ENCODE data around the gene TPP1.

Gene TPP1

GRCh38 chr11:6611963-6612212 is 7.3 kb downstream of the TPP1 start:
- ATAC-seq (no peak), DNase-seq (no peak)
- peak overlapping the region; percentile 88 to 96 for H3K4me3 Mint-ChIP-seq
- no peaks in the 10 kb centered on the region for H3K27me3 Mint-ChIP-seq
- H3K9me3 Mint-ChIP-seq: no peaks in the 10 kb centered on the region
- H3K4me1 Mint-ChIP-seq: peaks cover 40% of the 10 kb centered on the region
- no peak overlapping the region for H3K27ac Mint-ChIP-seq

GRCh38 chr11:6611092-6611962 is 7.9 kb downstream of the TPP1 start:
- peak overlapping the region; percentile 88 to 96 for H3K4me3 Mint-ChIP-seq
- DNase-seq: peak in 1 of 2 donors; percentile 18

GRCh38 chr11:6610591-6610990 is 8.6 kb downstream of the TPP1 start:
- Mint-ChIP-seq H3K4me3 (peak overlapping the region; percentile 88 to 96), H3K27me3 (no peaks in the 10 kb centered on the region), H3K9me3 (no peaks in the 10 kb centered on the region), H3K27ac (peak overlapping the region in 1 of 2 donors; percentile 16), H3K4me1 (peaks cover 40% of the 10 kb centered on the region)
- ATAC-seq (no peak), DNase-seq (peak in 1 of 2 donors; percentile 11)

More at GRCh38 chr11:6611092-6611962, 7.9 kb downstream of the TPP1 start:
- peak; percentile 44 for ATAC-seq
- Mint-ChIP-seq H3K9me3 (no peaks in the 10 kb centered on the region), H3K4me1 (peaks cover 40% of the 10 kb centered on the region), H3K27ac (peak overlapping the region; percentile 95 to 96), H3K27me3 (no peaks in the 10 kb centered on the region)

GRCh38 chr11:6609502-6610015 is 9.7 kb downstream of the TPP1 start:
- peak overlapping the region in 1 of 2 donors; percentile 36 for H3K27ac Mint-ChIP-seq
- H3K9me3 Mint-ChIP-seq: no peaks in the 10 kb centered on the region
- no peak for DNase-seq
- ATAC-seq: no peak
- H3K4me3 Mint-ChIP-seq: no peak overlapping the region
- no peaks in the 10 kb centered on the region for H3K27me3 Mint-ChIP-seq
- H3K4me1 Mint-ChIP-seq: peaks cover 40% of the 10 kb centered on the region

GRCh38 chr11:6608726-6609501 is 10.3 kb downstream of the TPP1 start:
- no peak overlapping the region for H3K4me3 Mint-ChIP-seq
- H3K27ac Mint-ChIP-seq: no peak overlapping the region
- ATAC-seq (no peak), DNase-seq (peak in 1 of 2 donors; percentile 7)
- no peaks in the 10 kb centered on the region for H3K27me3 Mint-ChIP-seq
- peaks cover 40% of the 10 kb centered on the region for H3K4me1 Mint-ChIP-seq
- no peaks in the 10 kb centered on the region for H3K9me3 Mint-ChIP-seq

- Mint-ChIP-seq H3K4me3 (no peak overlapping the region), H3K27me3 (no peaks in the 10 kb centered on the region), H3K4me1 (peaks cover 40% of the 10 kb centered on the region), H3K9me3 (no peaks in the 10 kb centered on the region), H3K27ac (no peak overlapping the region)
- ATAC-seq (no peak), DNase-seq (no peak)
Observed at GRCh38 chr11:6608011-6608410, 11.2 kb downstream of the TPP1 start.

GRCh38 chr11:6607190-6607795 is 11.9 kb downstream of the TPP1 start:
- no peak for ATAC-seq
- peak overlapping the region in 1 of 2 donors; percentile 41 for H3K27ac Mint-ChIP-seq
- H3K27me3 Mint-ChIP-seq: no peaks in the 10 kb centered on the region
- H3K4me3 Mint-ChIP-seq: peak overlapping the region in 1 of 2 donors; percentile 6
- H3K4me1 Mint-ChIP-seq: peaks cover 40% of the 10 kb centered on the region
- no peak for DNase-seq
- H3K9me3 Mint-ChIP-seq: no peaks in the 10 kb centered on the region

- Mint-ChIP-seq H3K4me1 (peaks cover 40% of the 10 kb centered on the region), H3K4me3 (no peak overlapping the region), H3K27ac (peak overlapping the region; percentile 89 to 94), H3K27me3 (no peaks in the 10 kb centered on the region), H3K9me3 (no peaks in the 10 kb centered on the region)
- DNase-seq: peak; percentile 40 to 77
- ATAC-seq: peak; percentile 45
Observed at GRCh38 chr11:6606471-6607189, 12.6 kb downstream of the TPP1 start.

GRCh38 chr11:6604790-6605189 is 14.4 kb downstream of the TPP1 start:
- no peak for ATAC-seq
- Mint-ChIP-seq H3K4me1 (peaks cover 24% of the 10 kb centered on the region), H3K4me3 (no peak overlapping the region), H3K27ac (no peak overlapping the region), H3K9me3 (no peaks in the 10 kb centered on the region), H3K27me3 (no peaks in the 10 kb centered on the region)
- no peak for DNase-seq

- no peaks in the 10 kb centered on the region for H3K27me3 Mint-ChIP-seq
- H3K27ac Mint-ChIP-seq: no peak overlapping the region
- DNase-seq: peak; percentile 54 to 69
- H3K4me1 Mint-ChIP-seq: peaks cover 23% of the 10 kb centered on the region
- ATAC-seq: peak; percentile 76
- H3K4me3 Mint-ChIP-seq: no peak overlapping the region
- H3K9me3 Mint-ChIP-seq: no peaks in the 10 kb centered on the region
Observed at GRCh38 chr11:6604081-6604626, 15.1 kb downstream of the TPP1 start.

GRCh38 chr11:6603287-6604080 is 15.7 kb downstream of the TPP1 start, which contains the start of the genes ILK and RRP8:
Gene ILK (plus strand): TSS chr11:6603774. CDS start chr11:6604272, 498 bp downstream.
Gene RRP8 (minus strand): TSS chr11:6603616. CDS start chr11:6603502, 114 bp downstream.
- Mint-ChIP-seq H3K9me3 (no peaks in the 10 kb centered on the region), H3K27me3 (no peaks in the 10 kb centered on the region), H3K4me1 (peaks cover 23% of the 10 kb centered on the region), H3K4me3 (no peak within 1 kb of the TSS), H3K27ac (no peak within 1 kb of the TSS)
- DNase-seq: peak; percentile 84 to 90
- peak; percentile 85 for ATAC-seq

- Mint-ChIP-seq H3K4me1 (peaks cover 14% of the 10 kb centered on the region), H3K27me3 (no peaks in the 10 kb centered on the region), H3K4me3 (no peak overlapping the region), H3K9me3 (no peaks in the 10 kb centered on the region), H3K27ac (no peak overlapping the region)
- DNase-seq: no peak
- ATAC-seq: no peak
Observed at GRCh38 chr11:6602096-6602940, 16.9 kb downstream of the TPP1 start.

GRCh38 chr11:6601041-6601461 is 18.2 kb downstream of the TPP1 start:
- Mint-ChIP-seq H3K27ac (peak overlapping the region in 1 of 2 donors; percentile 72), H3K27me3 (no peaks in the 10 kb centered on the region), H3K4me1 (peaks cover 15% of the 10 kb centered on the region), H3K4me3 (no peak overlapping the region), H3K9me3 (no peaks in the 10 kb centered on the region)
- ATAC-seq (no peak), DNase-seq (no peak)

Measured in stimulated activated naive CD8-positive, alpha-beta T cell treated with anti-CD3 and anti-CD28 coated beads, Interleukin-15, amount 100 ng/mL, for 72 hours (primary cell).